ENCODE measurements around the gene SEMA4D.
A peak's percentile ranks its signal among the peaks of the same experiment; 100 is the strongest.

Gene SEMA4D

DNA sequence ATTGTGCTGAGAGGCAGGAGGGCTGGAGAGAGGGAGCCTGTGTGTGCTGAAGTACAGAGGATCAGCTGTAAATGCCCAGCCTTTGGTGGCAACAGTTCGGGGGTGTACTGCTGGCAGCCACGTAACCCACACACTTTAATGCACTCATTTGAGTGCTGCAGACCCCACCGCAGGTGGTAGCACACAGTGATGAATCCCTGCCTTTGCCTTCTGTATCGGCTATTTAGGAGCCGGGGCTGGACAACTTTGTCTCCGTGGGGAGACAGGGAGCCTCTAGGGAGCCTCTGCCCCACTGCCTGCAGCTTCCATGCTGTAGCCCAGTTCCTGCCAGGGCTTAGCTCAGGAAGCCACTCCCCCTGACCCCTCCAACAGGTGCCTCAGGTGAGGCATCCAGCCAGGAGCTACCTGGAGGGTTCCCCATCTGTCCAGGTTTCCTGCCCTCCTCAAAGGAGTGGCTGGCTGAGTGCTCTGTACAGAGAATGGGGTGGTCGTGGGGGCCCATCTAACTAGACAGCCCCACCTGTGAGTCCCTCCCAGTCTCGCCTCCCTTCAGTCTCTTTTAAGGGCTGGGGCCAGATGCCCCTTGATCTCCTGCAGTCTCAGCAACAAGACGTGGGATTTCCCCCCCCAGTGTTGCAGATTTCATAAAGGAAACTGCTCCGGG, 135.1 kb downstream of the SEMA4D start:
- no peaks in the 10 kb centered on the region for H3K27me3 ChIP-seq (ENCODE audit: control insufficient read depth in 5 of 5, insufficient read depth in 4 of 5, low read length in 5 of 5)
- no peaks in the 10 kb centered on the region for H3K9me3 ChIP-seq (ENCODE audit: control insufficient read depth in 5 of 5, low read length in 5 of 5)
- no peak overlapping the region for H3K9ac ChIP-seq (ENCODE audit: low read length in 5 of 5)
- no peak overlapping the region for H3K27ac ChIP-seq (ENCODE audit: low read depth, low read length)
- peaks cover 0 to 10% (median 0%) of the 10 kb centered on the region in 5 donors for H3K4me1 ChIP-seq (ENCODE audit: control insufficient read depth in 5 of 5, insufficient read depth in 5 of 5, low read length in 5 of 5)
- no peak overlapping the region for H3K4me3 ChIP-seq (ENCODE audit: low read depth in 1 of 5, low read length in 5 of 5)
- peaks cover 8 to 49% (median 46%) of the 10 kb centered on the region in 5 donors for H3K36me3 ChIP-seq (ENCODE audit: control insufficient read depth in 5 of 5, insufficient read depth in 5 of 5, low read length in 5 of 5)

DNA sequence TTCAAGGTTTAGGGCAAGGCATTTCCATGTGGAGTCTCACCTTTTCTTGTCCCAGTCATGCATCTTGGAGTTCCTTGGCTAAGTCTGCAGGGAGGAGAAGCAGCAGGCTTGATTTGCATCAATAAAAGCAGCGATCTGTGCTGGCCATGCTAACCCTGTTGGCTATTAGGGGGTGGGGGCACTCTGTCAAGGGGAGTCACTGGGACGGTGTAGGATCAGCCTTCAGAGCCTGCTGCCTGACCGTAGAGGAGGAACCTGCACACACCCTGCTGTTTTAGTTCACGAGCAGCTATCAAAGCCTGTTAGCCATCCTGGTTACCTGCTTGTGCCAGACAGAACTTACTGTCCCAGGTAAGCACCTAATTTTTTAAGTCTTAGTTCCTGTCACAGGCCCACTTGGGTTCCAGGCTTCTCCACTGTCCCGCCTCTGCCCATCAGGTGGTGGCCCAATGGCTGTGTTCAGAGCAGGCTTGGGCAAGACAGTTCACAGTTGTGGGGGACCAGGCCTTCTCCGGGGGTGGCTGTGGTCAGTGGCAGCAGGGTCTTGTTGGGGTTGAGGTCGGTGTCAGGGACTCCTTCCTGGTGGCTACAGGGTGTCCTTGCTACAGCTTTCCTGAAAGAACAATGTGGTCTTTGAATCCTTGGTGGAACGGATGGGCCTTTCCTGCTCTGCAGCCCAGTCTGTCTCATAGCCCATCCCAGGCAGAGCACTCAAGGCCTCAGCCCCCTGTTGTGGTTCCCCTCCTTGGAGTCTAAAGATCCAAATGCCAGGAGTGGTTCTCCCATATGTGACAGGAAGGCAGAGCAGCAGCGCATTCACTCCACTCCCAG, 135.9 kb downstream of the SEMA4D start:
- Histone ChIP-seq H3K4me1 (ENCODE audit: control insufficient read depth in 5 of 5, insufficient read depth in 5 of 5, low read length in 5 of 5) (peaks cover 0 to 6% (median 0%) of the 10 kb centered on the region in 5 donors), H3K27me3 (ENCODE audit: control insufficient read depth in 5 of 5, insufficient read depth in 4 of 5, low read length in 5 of 5) (no peaks in the 10 kb centered on the region), H3K9me3 (ENCODE audit: control insufficient read depth in 5 of 5, low read length in 5 of 5) (no peaks in the 10 kb centered on the region), H3K36me3 (ENCODE audit: control insufficient read depth in 5 of 5, insufficient read depth in 5 of 5, low read length in 5 of 5) (peaks cover 11 to 56% (median 53%) of the 10 kb centered on the region in 5 donors), H3K9ac (ENCODE audit: low read length in 5 of 5) (no peak overlapping the region), H3K27ac (ENCODE audit: low read depth, low read length) (no peak overlapping the region), H3K4me3 (ENCODE audit: low read depth in 1 of 5, low read length in 5 of 5) (no peak overlapping the region)

DNA sequence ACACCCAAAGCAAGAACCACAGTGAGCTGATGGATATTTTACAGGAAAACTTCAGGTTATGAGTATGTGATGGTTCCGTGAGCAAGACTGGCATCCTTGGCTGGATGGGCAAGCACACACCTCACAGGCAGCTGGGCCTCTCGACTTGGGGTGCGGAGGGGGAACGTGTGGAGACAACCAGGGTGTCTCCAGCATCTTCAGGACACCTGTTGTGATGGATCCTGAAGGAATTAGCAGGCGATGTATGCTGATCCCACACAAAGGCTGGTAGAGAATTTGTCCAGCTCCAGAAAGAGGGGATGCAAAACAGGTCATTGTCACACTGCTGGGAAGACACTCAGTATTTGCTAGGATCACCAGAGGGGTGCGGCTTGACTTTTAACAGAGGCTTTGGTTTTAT, 136.9 kb downstream of the SEMA4D start:
- Histone ChIP-seq H3K27ac (ENCODE audit: low read depth, low read length) (no peak overlapping the region), H3K36me3 (ENCODE audit: control insufficient read depth in 5 of 5, insufficient read depth in 5 of 5, low read length in 5 of 5) (peaks cover 12 to 66% (median 63%) of the 10 kb centered on the region in 5 donors), H3K4me1 (ENCODE audit: control insufficient read depth in 5 of 5, insufficient read depth in 5 of 5, low read length in 5 of 5) (peaks cover 0 to 6% (median 0%) of the 10 kb centered on the region in 5 donors), H3K9ac (ENCODE audit: low read length in 5 of 5) (no peak overlapping the region), H3K27me3 (ENCODE audit: control insufficient read depth in 5 of 5, insufficient read depth in 4 of 5, low read length in 5 of 5) (no peaks in the 10 kb centered on the region), H3K9me3 (ENCODE audit: control insufficient read depth in 5 of 5, low read length in 5 of 5) (no peaks in the 10 kb centered on the region), H3K4me3 (ENCODE audit: low read depth in 1 of 5, low read length in 5 of 5) (no peak overlapping the region)

GRCh38 chr9:89360465-89360864, 137.4 kb downstream of the SEMA4D start:
- no peak overlapping the region for H3K4me3 ChIP-seq (ENCODE audit: low read depth in 1 of 5, low read length in 5 of 5)
- peaks cover 15 to 71% (median 69%) of the 10 kb centered on the region in 5 donors for H3K36me3 ChIP-seq (ENCODE audit: control insufficient read depth in 5 of 5, insufficient read depth in 5 of 5, low read length in 5 of 5)
- H3K27ac ChIP-seq (ENCODE audit: low read depth, low read length): no peak overlapping the region
- H3K27me3 ChIP-seq (ENCODE audit: control insufficient read depth in 5 of 5, insufficient read depth in 4 of 5, low read length in 5 of 5): no peaks in the 10 kb centered on the region
- H3K9me3 ChIP-seq (ENCODE audit: control insufficient read depth in 5 of 5, low read length in 5 of 5): no peaks in the 10 kb centered on the region
- no peak overlapping the region for H3K9ac ChIP-seq (ENCODE audit: low read length in 5 of 5)
- peaks cover 0 to 6% (median 0%) of the 10 kb centered on the region in 5 donors for H3K4me1 ChIP-seq (ENCODE audit: control insufficient read depth in 5 of 5, insufficient read depth in 5 of 5, low read length in 5 of 5)

DNA sequence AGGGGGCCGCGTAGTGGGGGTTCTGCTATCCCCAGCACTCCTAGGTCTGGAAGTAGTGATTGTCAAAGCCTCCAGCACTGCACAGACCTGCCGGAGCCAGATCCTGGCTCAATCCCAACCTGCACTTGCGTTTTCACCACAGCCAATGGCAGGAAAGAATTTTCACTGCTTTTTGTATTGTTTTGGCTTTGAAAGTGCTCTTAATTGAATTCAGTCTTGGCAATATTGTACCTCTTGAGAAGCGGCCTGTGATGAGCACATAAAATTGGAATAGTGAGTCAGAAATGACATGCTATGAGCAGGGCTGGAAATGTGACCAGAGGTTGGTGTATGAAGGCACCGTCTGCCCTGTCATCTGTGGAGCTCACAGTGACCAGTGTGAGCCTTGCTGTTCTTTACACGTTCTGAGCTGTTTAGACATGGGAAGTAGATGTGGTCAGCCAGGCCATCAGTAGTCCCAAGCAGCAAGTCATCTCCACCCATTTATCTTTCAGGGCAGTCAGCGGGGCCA, 138.1 kb downstream of the SEMA4D start:
- Histone ChIP-seq H3K36me3 (ENCODE audit: control insufficient read depth in 5 of 5, insufficient read depth in 5 of 5, low read length in 5 of 5) (peaks cover 19 to 78% (median 75%) of the 10 kb centered on the region in 5 donors), H3K4me1 (ENCODE audit: control insufficient read depth in 5 of 5, insufficient read depth in 5 of 5, low read length in 5 of 5) (peaks cover 0 to 6% (median 0%) of the 10 kb centered on the region in 5 donors), H3K27ac (ENCODE audit: low read depth, low read length) (peak overlapping the region; percentile 9), H3K9ac (ENCODE audit: low read length in 5 of 5) (no peak overlapping the region), H3K9me3 (ENCODE audit: control insufficient read depth in 5 of 5, low read length in 5 of 5) (no peaks in the 10 kb centered on the region), H3K4me3 (ENCODE audit: low read depth in 1 of 5, low read length in 5 of 5) (no peak overlapping the region), H3K27me3 (ENCODE audit: control insufficient read depth in 5 of 5, insufficient read depth in 4 of 5, low read length in 5 of 5) (no peaks in the 10 kb centered on the region)

- Histone ChIP-seq H3K9ac (ENCODE audit: low read length in 5 of 5) (no peak overlapping the region), H3K9me3 (ENCODE audit: control insufficient read depth in 5 of 5, low read length in 5 of 5) (no peaks in the 10 kb centered on the region), H3K27ac (ENCODE audit: low read depth, low read length) (no peak overlapping the region), H3K36me3 (ENCODE audit: control insufficient read depth in 5 of 5, insufficient read depth in 5 of 5, low read length in 5 of 5) (peaks cover 22 to 86% (median 83%) of the 10 kb centered on the region in 5 donors), H3K27me3 (ENCODE audit: control insufficient read depth in 5 of 5, insufficient read depth in 4 of 5, low read length in 5 of 5) (no peaks in the 10 kb centered on the region), H3K4me3 (ENCODE audit: low read depth in 1 of 5, low read length in 5 of 5) (no peak overlapping the region), H3K4me1 (ENCODE audit: control insufficient read depth in 5 of 5, insufficient read depth in 5 of 5, low read length in 5 of 5) (peaks cover 0 to 6% (median 0%) of the 10 kb centered on the region in 5 donors)
Observed at GRCh38 chr9:89358985-89359384, 138.9 kb downstream of the SEMA4D start.

DNA sequence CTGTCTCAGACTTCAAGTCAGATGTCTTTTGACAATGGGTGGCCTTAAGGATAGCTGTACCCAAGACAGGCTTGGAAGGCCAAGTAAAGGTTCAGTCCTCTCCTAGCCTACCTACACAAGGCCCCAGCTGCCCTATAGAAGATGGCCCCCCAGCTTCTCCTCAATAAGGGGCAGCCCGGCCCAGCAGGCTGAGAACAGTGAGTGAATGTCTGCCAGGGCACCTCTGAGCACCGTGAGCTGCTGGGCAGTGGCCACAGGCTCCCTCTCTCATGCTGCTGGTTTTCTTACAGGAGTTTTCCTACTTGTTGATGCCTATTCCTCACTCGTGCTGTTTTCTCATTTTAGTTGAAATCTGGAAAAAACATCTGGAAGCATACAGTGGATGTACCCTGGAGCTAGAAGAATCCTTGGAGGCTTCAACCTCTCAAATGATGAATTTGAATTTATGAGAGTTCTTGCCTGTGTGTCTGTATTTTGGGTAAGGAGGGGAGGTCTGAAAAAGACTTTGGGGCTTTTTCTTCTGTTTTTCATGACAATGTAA, 139.5 kb downstream of the SEMA4D start:
- Histone ChIP-seq H3K4me1 (ENCODE audit: control insufficient read depth in 5 of 5, insufficient read depth in 5 of 5, low read length in 5 of 5) (peaks cover 0 to 7% (median 0%) of the 10 kb centered on the region in 5 donors), H3K9ac (ENCODE audit: low read length in 5 of 5) (no peak overlapping the region), H3K9me3 (ENCODE audit: control insufficient read depth in 5 of 5, low read length in 5 of 5) (no peaks in the 10 kb centered on the region), H3K27ac (ENCODE audit: low read depth, low read length) (no peak overlapping the region), H3K36me3 (ENCODE audit: control insufficient read depth in 5 of 5, insufficient read depth in 5 of 5, low read length in 5 of 5) (peaks cover 26 to 91% (median 87%) of the 10 kb centered on the region in 5 donors), H3K4me3 (ENCODE audit: low read depth in 1 of 5, low read length in 5 of 5) (no peak overlapping the region), H3K27me3 (ENCODE audit: control insufficient read depth in 5 of 5, insufficient read depth in 4 of 5, low read length in 5 of 5) (no peaks in the 10 kb centered on the region)

- Histone ChIP-seq H3K9ac (ENCODE audit: low read length in 5 of 5) (no peak overlapping the region), H3K4me1 (ENCODE audit: control insufficient read depth in 5 of 5, insufficient read depth in 5 of 5, low read length in 5 of 5) (peaks cover 0 to 14% (median 0%) of the 10 kb centered on the region in 5 donors), H3K27ac (ENCODE audit: low read depth, low read length) (no peak overlapping the region), H3K9me3 (ENCODE audit: control insufficient read depth in 5 of 5, low read length in 5 of 5) (no peaks in the 10 kb centered on the region), H3K36me3 (ENCODE audit: control insufficient read depth in 5 of 5, insufficient read depth in 5 of 5, low read length in 5 of 5) (peaks cover 26 to 97% (median 94%) of the 10 kb centered on the region in 5 donors), H3K27me3 (ENCODE audit: control insufficient read depth in 5 of 5, insufficient read depth in 4 of 5, low read length in 5 of 5) (no peaks in the 10 kb centered on the region), H3K4me3 (ENCODE audit: low read depth in 1 of 5, low read length in 5 of 5) (no peak overlapping the region)
Observed at GRCh38 chr9:89357331-89358197, 140.3 kb downstream of the SEMA4D start.

GRCh38 chr9:89356782-89357181, 141.1 kb downstream of the SEMA4D start:
- Histone ChIP-seq H3K27ac (ENCODE audit: low read depth, low read length) (no peak overlapping the region), H3K4me3 (ENCODE audit: low read depth in 1 of 5, low read length in 5 of 5) (no peak overlapping the region), H3K9ac (ENCODE audit: low read length in 5 of 5) (no peak overlapping the region), H3K36me3 (ENCODE audit: control insufficient read depth in 5 of 5, insufficient read depth in 5 of 5, low read length in 5 of 5) (peaks cover 29 to 97% (median 93%) of the 10 kb centered on the region in 5 donors), H3K27me3 (ENCODE audit: control insufficient read depth in 5 of 5, insufficient read depth in 4 of 5, low read length in 5 of 5) (no peaks in the 10 kb centered on the region), H3K4me1 (ENCODE audit: control insufficient read depth in 5 of 5, insufficient read depth in 5 of 5, low read length in 5 of 5) (peaks cover 0 to 17% (median 0%) of the 10 kb centered on the region in 5 donors), H3K9me3 (ENCODE audit: control insufficient read depth in 5 of 5, low read length in 5 of 5) (no peaks in the 10 kb centered on the region)

All from subcutaneous abdominal adipose tissue (tissue), 5 donors.